CD4-positive, CD25-positive, alpha-beta regulatory T cell (primary cell): ENCODE measurements around the gene ST6GAL2. TPM values are rescaled to one million over a fixed set of nuclear protein-coding genes. Genes with fewer than 3 reads are reported as not detected.

Experiments
- ATAC-seq, 2 donors: fragments of 150-1000 bp; cut with Tn5 transposase; one replicate each; pipeline ENCODE4 v1.10.0; 2021; ENCODE audit warnings: low read depth in 2 of 2, moderate number of reproducible peaks in 2 of 2, moderate library complexity in 1 of 2
- DNase-seq, 3 donors: peaks; one replicate each; pipeline versions ENCODE4 v3.0.0 to v3.0.0-alpha.2; 2012 to 2022; ENCODE audit warnings: mixed read lengths in 1 of 3
- H3K27ac ChIP-seq: one replicate; pipeline ENCODE4 v1.7.0; 2013; ENCODE audit warnings: mild to moderate bottlenecking, low read length; ENCODE audit not compliant: insufficient read depth, poor library complexity, severe bottlenecking
- H3K27me3 ChIP-seq: one replicate; pipeline ENCODE4 v1.7.0; 2013; ENCODE audit warnings: low read length; ENCODE audit not compliant: control insufficient read depth, insufficient read depth
- H3K36me3 ChIP-seq: one replicate; pipeline ENCODE4 v1.7.0; 2013; ENCODE audit warnings: mild to moderate bottlenecking, low read length, moderate library complexity; ENCODE audit not compliant: control insufficient read depth, insufficient read depth
- H3K4me1 ChIP-seq: 2 replicates; pipeline ENCODE4 v1.7.0; 2013; ENCODE audit warnings: mild to moderate bottlenecking, low read length; ENCODE audit not compliant: insufficient read depth, control insufficient read depth, poor library complexity, severe bottlenecking
- H3K4me3 ChIP-seq: one replicate; pipeline ENCODE4 v1.7.0; 2013; ENCODE audit warnings: low read depth, mild to moderate bottlenecking, low read length, moderate library complexity
- H3K9me3 ChIP-seq, 2 experiments: 1 replicate in 1 of 2; 2 replicates in 1 of 2; pipeline ENCODE4 v1.7.0; 2013; ENCODE audit warnings: low read length in 2 of 2, mild to moderate bottlenecking in 1 of 2, moderate library complexity in 1 of 2; ENCODE audit not compliant: control insufficient read depth in 2 of 2
- H3K27ac Mint-ChIP-seq, 3 donors: one replicate each; pipeline ENCODE4 v1.8.0; 2020 to 2022; ENCODE audit warnings: mild to moderate bottlenecking in 3 of 3, mixed read lengths in 3 of 3, moderate library complexity in 2 of 3
- H3K27me3 Mint-ChIP-seq: one replicate; pipeline ENCODE4 v1.8.0; 2022; ENCODE audit warnings: mild to moderate bottlenecking, mixed read lengths
- H3K36me3 Mint-ChIP-seq: one replicate; pipeline ENCODE4 v1.8.0; 2020; ENCODE audit warnings: mixed read lengths
- H3K4me1 Mint-ChIP-seq, 4 donors: one replicate each; pipeline ENCODE4 v1.8.0; 2020 to 2022; ENCODE audit warnings: mixed read lengths in 4 of 4, mild to moderate bottlenecking in 1 of 4
- H3K4me3 Mint-ChIP-seq, 4 donors: one replicate each; pipeline ENCODE4 v1.8.0; 2020 to 2022; ENCODE audit warnings: mild to moderate bottlenecking in 4 of 4, mixed read lengths in 4 of 4, moderate library complexity in 3 of 4
- H3K9me3 Mint-ChIP-seq, 7 donors: one replicate each; pipeline ENCODE4 v1.8.0; 2020 to 2022; ENCODE audit warnings: mixed read lengths in 7 of 7, mild to moderate bottlenecking in 3 of 7, moderate library complexity in 2 of 7
- polyA plus RNA-seq, 4 donors: library from polyadenylated mRNA; unstranded; fragments of 300-500 nt; fragmentation: Illumina TruSeq; gene quantifications; one replicate each; pipeline ENCODE4 v1.2.3, GENCODE V29; 2021
- total RNA-seq: library from RNA; stranded (reverse); gene quantifications from one replicate; pipeline ENCODE4 v1.2.3, GENCODE V29; 2022

ST6GAL2 gene
- total and polyA plus RNA-seq, 5 donors from 2014 or later, result 0.74 TPM; not detected in 4

DNA sequence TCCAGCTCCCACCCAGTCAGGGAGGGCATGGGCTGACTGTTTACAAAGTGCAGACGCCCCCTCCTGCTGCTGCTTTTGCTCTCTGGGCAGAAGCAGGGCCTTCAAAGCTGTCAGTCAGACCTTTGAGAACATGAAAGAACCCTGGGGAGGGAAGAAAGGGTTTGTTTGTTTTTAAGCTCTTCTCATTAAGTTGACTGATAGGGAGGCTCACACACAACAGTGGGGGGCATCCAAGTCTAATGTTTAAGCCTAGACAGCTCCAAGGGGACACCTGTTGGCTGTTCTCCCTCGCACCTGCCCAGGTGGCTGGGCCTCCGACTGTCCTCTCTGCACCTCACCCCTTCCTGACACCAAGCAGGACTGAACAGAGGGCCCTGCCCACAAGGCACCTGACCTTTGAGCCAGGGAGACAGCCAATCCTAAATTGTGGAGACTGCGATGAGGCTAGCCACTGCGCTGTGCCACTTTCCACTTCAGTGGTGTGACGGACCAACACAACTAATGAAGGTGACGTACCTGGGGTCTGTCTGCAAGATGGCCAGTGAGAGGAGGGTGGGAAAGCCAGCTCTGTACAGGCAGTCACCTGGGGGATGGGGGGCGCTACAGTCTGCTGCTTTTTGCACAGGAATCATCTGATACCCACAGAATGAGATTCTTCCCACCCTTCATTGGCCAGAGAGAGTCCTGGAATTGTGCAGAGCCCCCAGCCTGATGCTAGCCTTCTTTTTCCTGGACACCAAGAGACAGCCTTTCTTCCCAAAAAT is 16.3 kb downstream of the ST6GAL2 start:
- H3K9me3 ChIP-seq, result no peaks in the 10 kb centered on the region
- peaks cover 0 to 2% (median 0%) of the 10 kb centered on the region in 7 donors for H3K9me3 Mint-ChIP-seq
- no peaks in the 10 kb centered on the region for H3K27me3 ChIP-seq
- no peaks in the 10 kb centered on the region for H3K4me1 ChIP-seq
- no peak overlapping the region for H3K4me3 ChIP-seq
- no peak for ATAC-seq
- no peak overlapping the region for H3K27ac Mint-ChIP-seq
- H3K27ac ChIP-seq, result no peak overlapping the region
- no peak overlapping the region for H3K4me3 Mint-ChIP-seq
- no peak for DNase-seq
- H3K27me3 Mint-ChIP-seq, result no peaks in the 10 kb centered on the region
- no peaks in the 10 kb centered on the region for H3K36me3 ChIP-seq
- no peaks in the 10 kb centered on the region for H3K36me3 Mint-ChIP-seq
- H3K4me1 Mint-ChIP-seq, result no peaks in the 10 kb centered on the region

DNA sequence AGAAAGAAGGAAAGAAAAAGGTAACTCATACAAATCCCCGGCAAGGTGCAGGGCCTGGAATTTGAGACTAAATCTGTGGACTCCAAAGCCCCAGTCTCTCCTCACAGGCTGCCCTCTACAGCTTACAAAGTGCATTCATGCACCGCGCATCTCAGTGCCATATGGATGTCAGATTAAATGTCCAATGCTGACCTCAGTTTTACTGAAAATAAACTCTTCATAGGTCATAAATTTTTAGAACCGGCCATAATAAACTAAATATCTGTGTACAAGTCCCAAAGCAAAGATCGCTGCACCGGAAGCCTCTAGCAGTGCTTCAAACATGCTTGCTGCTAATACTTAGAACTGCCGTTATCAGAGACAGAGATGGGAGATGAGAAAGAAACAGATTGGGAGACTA is 17.7 kb downstream of the ST6GAL2 start:
- H3K9me3 ChIP-seq, result no peaks in the 10 kb centered on the region
- H3K4me1 Mint-ChIP-seq, result no peaks in the 10 kb centered on the region
- H3K27ac ChIP-seq, result no peak overlapping the region
- no peaks in the 10 kb centered on the region for H3K27me3 ChIP-seq
- no peak overlapping the region for H3K4me3 Mint-ChIP-seq
- no peak overlapping the region for H3K27ac Mint-ChIP-seq
- H3K27me3 Mint-ChIP-seq, result no peaks in the 10 kb centered on the region
- DNase-seq (no peak), ATAC-seq (no peak)
- H3K36me3 ChIP-seq, result no peaks in the 10 kb centered on the region
- H3K4me3 ChIP-seq, result no peak overlapping the region
- H3K4me1 ChIP-seq, result no peaks in the 10 kb centered on the region
- H3K9me3 Mint-ChIP-seq, result peaks cover 0 to 2% (median 0%) of the 10 kb centered on the region in 7 donors
- H3K36me3 Mint-ChIP-seq, result no peaks in the 10 kb centered on the region

GRCh38 chr2:106867196-106867953 is 18.6 kb downstream of the ST6GAL2 start:
- no peaks in the 10 kb centered on the region for H3K27me3 Mint-ChIP-seq
- H3K4me3 Mint-ChIP-seq, result no peak overlapping the region
- Histone ChIP-seq H3K9me3 (no peaks in the 10 kb centered on the region), H3K4me1 (no peaks in the 10 kb centered on the region), H3K27ac (no peak overlapping the region), H3K4me3 (no peak overlapping the region), H3K36me3 (no peaks in the 10 kb centered on the region), H3K27me3 (no peaks in the 10 kb centered on the region)
- H3K4me1 Mint-ChIP-seq, result no peaks in the 10 kb centered on the region
- no peaks in the 10 kb centered on the region for H3K36me3 Mint-ChIP-seq
- peaks cover 0 to 2% (median 0%) of the 10 kb centered on the region in 7 donors for H3K9me3 Mint-ChIP-seq
- DNase-seq (no peak), ATAC-seq (no peak)
- no peak overlapping the region for H3K27ac Mint-ChIP-seq

DNA sequence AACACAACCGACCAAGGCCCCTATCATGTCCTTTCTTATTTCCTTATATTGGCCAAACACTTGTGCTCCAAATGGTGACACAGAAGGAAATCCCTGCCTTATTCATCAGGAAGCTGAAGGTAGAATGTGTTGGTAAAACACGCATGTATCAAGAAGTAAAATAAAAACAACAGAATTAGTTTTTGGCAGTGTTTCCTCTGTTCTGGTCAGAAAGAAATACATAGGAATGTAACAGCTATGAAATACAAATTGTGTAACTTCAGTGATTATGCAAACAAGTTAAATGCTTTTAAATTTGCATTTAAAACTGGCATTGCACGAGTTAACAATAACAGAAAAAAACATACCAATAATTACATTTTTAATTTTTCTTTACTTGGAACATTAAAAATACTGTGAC is 19.3 kb downstream of the ST6GAL2 start:
- no peak overlapping the region for H3K4me3 Mint-ChIP-seq
- H3K4me1 Mint-ChIP-seq, result no peaks in the 10 kb centered on the region
- no peak for ATAC-seq
- no peaks in the 10 kb centered on the region for H3K36me3 Mint-ChIP-seq
- no peaks in the 10 kb centered on the region for H3K27me3 ChIP-seq
- no peaks in the 10 kb centered on the region for H3K36me3 ChIP-seq
- no peak for DNase-seq
- peaks cover 0 to 2% (median 0%) of the 10 kb centered on the region in 7 donors for H3K9me3 Mint-ChIP-seq
- no peak overlapping the region for H3K4me3 ChIP-seq
- no peaks in the 10 kb centered on the region for H3K4me1 ChIP-seq
- H3K27ac ChIP-seq, result no peak overlapping the region
- H3K9me3 ChIP-seq, result no peaks in the 10 kb centered on the region
- H3K27me3 Mint-ChIP-seq, result no peaks in the 10 kb centered on the region
- no peak overlapping the region for H3K27ac Mint-ChIP-seq

GRCh38 chr2:106864051-106864450 is 21.9 kb downstream of the ST6GAL2 start:
- Histone ChIP-seq H3K36me3 (no peaks in the 10 kb centered on the region), H3K4me1 (no peaks in the 10 kb centered on the region), H3K9me3 (no peaks in the 10 kb centered on the region), H3K4me3 (no peak overlapping the region), H3K27ac (no peak overlapping the region), H3K27me3 (no peaks in the 10 kb centered on the region)
- Mint-ChIP-seq H3K4me3 (no peak overlapping the region), H3K4me1 (no peaks in the 10 kb centered on the region), H3K27ac (no peak overlapping the region), H3K9me3 (peaks cover 0 to 10% (median 5%) of the 10 kb centered on the region in 7 donors), H3K27me3 (no peaks in the 10 kb centered on the region), H3K36me3 (no peaks in the 10 kb centered on the region)
- DNase-seq (no peak), ATAC-seq (no peak)

- Histone ChIP-seq H3K4me3 (no peak overlapping the region), H3K36me3 (no peaks in the 10 kb centered on the region), H3K9me3 (no peaks in the 10 kb centered on the region), H3K27ac (no peak overlapping the region), H3K4me1 (no peaks in the 10 kb centered on the region), H3K27me3 (no peaks in the 10 kb centered on the region)
- Mint-ChIP-seq H3K36me3 (no peaks in the 10 kb centered on the region), H3K4me3 (no peak overlapping the region), H3K9me3 (peaks cover 0 to 11% (median 5%) of the 10 kb centered on the region in 7 donors), H3K27ac (no peak overlapping the region), H3K27me3 (no peaks in the 10 kb centered on the region), H3K4me1 (no peaks in the 10 kb centered on the region)
- no peak for DNase-seq
- ATAC-seq, result no peak
Measured at GRCh38 chr2:106863387-106863786, 22.6 kb downstream of the ST6GAL2 start.

- ATAC-seq (no peak), DNase-seq (no peak)
- H3K9me3 Mint-ChIP-seq, result peaks cover 0 to 12% (median 5%) of the 10 kb centered on the region in 7 donors
- peak overlapping the region in 1 of 3 donors; percentile 60 for H3K27ac Mint-ChIP-seq
- no peak overlapping the region for H3K27ac ChIP-seq
- no peak overlapping the region for H3K4me3 Mint-ChIP-seq
- no peaks in the 10 kb centered on the region for H3K4me1 ChIP-seq
- H3K27me3 ChIP-seq, result no peaks in the 10 kb centered on the region
- H3K4me3 ChIP-seq, result no peak overlapping the region
- no peaks in the 10 kb centered on the region for H3K9me3 ChIP-seq
- H3K36me3 Mint-ChIP-seq, result no peaks in the 10 kb centered on the region
- no peaks in the 10 kb centered on the region for H3K4me1 Mint-ChIP-seq
- no peaks in the 10 kb centered on the region for H3K36me3 ChIP-seq
- no peaks in the 10 kb centered on the region for H3K27me3 Mint-ChIP-seq
Measured at GRCh38 chr2:106859498-106859897, 26.5 kb downstream of the ST6GAL2 start.
